HepG2 (cell line): ENCODE results near the gene RPL6. TPM values are rescaled to one million over a fixed set of nuclear protein-coding genes. Genes with fewer than 3 reads are reported as not detected.

ENCODE experiments used
- ATAC-seq: fragments of 200-7000 bp; cut with Tn5 transposase; 3 replicates; pipeline ENCODE4 v1.9.1; 2020; ENCODE audit warnings: mild to moderate bottlenecking, moderate library complexity
- BruUV-seq: library from RNA; stranded (reverse); fragments of 400-500 nt; replicated peaks from 2 replicates; lab custom pipeline; 2021; lab: Mats Ljungman, UMichigan
- CTCF ChIA-PET: fragments of 300-600 bp; formaldehyde crosslinking; extraction: SDS; loops from one replicate; lab custom pipeline; 2021; ENCODE audit warnings: low total read pairs, inconsistent platforms, low intra/inter-chr PET ratio; lab: Yijun Ruan, JAX
- POLR2A ChIA-PET: fragments of 350-600 bp; sonication (Branson Sonifier 250); formaldehyde crosslinking; loops from one replicate; lab custom pipeline; 2020; ENCODE audit warnings: antibody characterized with exemption, inconsistent platforms; lab: Yijun Ruan, JAX
- DNase-seq: peaks from one replicate; pipeline ENCODE4 v3.0.0-alpha.2; 2015; ENCODE audit warnings: low spot score
- FAIRE-seq: peaks from 3 replicates; lab custom pipeline; 2011; peaks lifted over from hg19 to GRCh38; lab: Jason Lieb, UNC
- H2AFZ ChIP-seq: one replicate; pipeline ENCODE4 v1.6.1; 2011; ENCODE audit warnings: low read length, inconsistent platforms
- H3K27ac ChIP-seq: fragments of 300-600 bp; 3 replicates; pipeline ENCODE4 v1.8.0; 2011; ENCODE audit warnings: mixed run types, mild to moderate bottlenecking, mixed read lengths, low read length, inconsistent platforms; ENCODE audit not compliant: insufficient read depth; ENCODE audit errors: extremely low read length
- H3K27me3 ChIP-seq, 2 experiments: fragments of 200-600 bp in 1 of 2; 2 replicates in 1 of 2; 3 replicates in 1 of 2; pipeline versions ENCODE4 v1.6.0 to v1.8.0; 2011; ENCODE audit warnings: low read length in 2 of 2, mild to moderate bottlenecking in 2 of 2, moderate library complexity in 2 of 2, inconsistent platforms in 1 of 2; ENCODE audit not compliant: insufficient read depth in 2 of 2, control insufficient read depth in 1 of 2
- H3K36me3 ChIP-seq, 2 experiments: fragments of 200-600 bp in 1 of 2; replicated peaks in 1 of 2; 2 replicates in 1 of 2; 3 replicates in 1 of 2; pipeline versions ENCODE4 v1.5.1 to v1.8.0; 2011; ENCODE audit warnings: low read length in 2 of 2, inconsistent platforms in 1 of 2; ENCODE audit not compliant: insufficient read depth in 2 of 2, control insufficient read depth in 1 of 2
- H3K4me1 ChIP-seq: 2 replicates; pipeline ENCODE4 v1.5.1; 2012; ENCODE audit warnings: low read length, inconsistent platforms; ENCODE audit not compliant: insufficient read depth
- H3K4me2 ChIP-seq: 2 replicates; pipeline ENCODE4 v1.6.0; 2011; ENCODE audit warnings: low read depth, low read length, inconsistent platforms
- H3K4me3 ChIP-seq, 3 experiments: fragments of 200-600 bp in 1 of 3; sonication (generic), shearing (Covaris generic) in 1 of 3; replicated peaks in 1 of 3; 2 replicates each; pipeline ENCODE4 v1.5.1; 2011 to 2016; ENCODE audit warnings: low read length in 3 of 3, inconsistent platforms in 2 of 3, low read depth in 2 of 3, mild to moderate bottlenecking in 2 of 3, control low read depth in 1 of 3, mixed read lengths in 1 of 3; ENCODE audit not compliant: insufficient read depth in 1 of 3
- H3K79me2 ChIP-seq: one replicate; pipeline ENCODE4 v1.6.1; 2011; ENCODE audit warnings: low read length, inconsistent platforms; ENCODE audit not compliant: insufficient read depth
- H3K9ac ChIP-seq: 2 replicates; pipeline ENCODE4 v1.6.0; 2011; ENCODE audit warnings: mild to moderate bottlenecking, low read depth, low read length, inconsistent platforms; ENCODE audit not compliant: insufficient read depth
- H3K9me3 ChIP-seq: 2 replicates; pipeline ENCODE4 v1.5.1; 2012; ENCODE audit warnings: mild to moderate bottlenecking, low read length
- H4K20me1 ChIP-seq: 2 replicates; pipeline ENCODE4 v1.6.0; 2011; ENCODE audit warnings: inconsistent platforms, mild to moderate bottlenecking, low read length, moderate library complexity; ENCODE audit not compliant: insufficient read depth
- KDM6A ChIP-seq: IDR thresholded peaks from 2 replicates; pipeline ENCODE4 v1.6.1; 2016; ENCODE audit warnings: low read depth
- SMC3 ChIP-seq: IDR thresholded peaks from 2 replicates; pipeline ENCODE4 v1.6.1; 2011; ENCODE audit warnings: low read length, improper control_type of control experiment
- STAG1 ChIP-seq: sonication (generic); formaldehyde crosslinking; IDR thresholded peaks from 2 replicates; pipeline ENCODE4 v1.4.0; 2020; ENCODE audit warnings: missing genetic modification reagents
- U2AF2 ChIP-seq: fragments of 200-400 bp; formaldehyde crosslinking; IDR thresholded peaks from 2 replicates; pipeline ENCODE4 v1.6.1; 2017; ENCODE audit warnings: low read depth, mild to moderate bottlenecking, low read length
- ZNF276 ChIP-seq: sonication (generic); formaldehyde crosslinking; IDR thresholded peaks from 2 replicates; pipeline ENCODE4 v1.4.0; 2020; ENCODE audit warnings: mild to moderate bottlenecking, low read depth, missing genetic modification reagents
- ZNF772 ChIP-seq: sonication (generic); formaldehyde crosslinking; IDR thresholded peaks from 2 replicates; pipeline ENCODE4 v1.5.0; 2020; ENCODE audit warnings: mild to moderate bottlenecking, missing genetic modification reagents
- WGBS: methylation state at CpG from one replicate; pipeline ENCODE4 v1.1.6; 2017; ENCODE audit warnings: low lambda C conversion rate; 5-methylcytosine and 5-hydroxymethylcytosine counted together
- in situ Hi-C: cut with HindIII; loops from 2 replicates; pipeline ENCODE4 v1.10.0; 2017; ENCODE audit warnings: low pct_unique_long_range_greater_than_20kb; ENCODE audit not compliant: extremely low pct_ligation_motif_present
- intact Hi-C: fragments of 100-400 bp; cut with micrococcal nuclease; formaldehyde crosslinking; loops from one replicate; pipeline ENCODE4 v1.10.0; 2022; ENCODE audit not compliant: unreplicated experiment
- polyA plus RNA-seq, 8 experiments: library from polyadenylated mRNA; depleted of rRNA in 3 of 8; stranded (reverse) in 7 of 8; unstranded in 1 of 8; fragments of >200 nt; fragmentation: Illumina TruSeq in 4 of 8; extraction: Trizol in 4 of 8; gene quantifications; 2 replicates each; pipeline versions ENCODE4 v1.2.1 to v1.2.3, GENCODE V29; 2011 to 2016; ENCODE audit warnings: low read depth in 4 of 8, missing spikeins in 1 of 8, mixed read lengths in 1 of 8; ENCODE audit not compliant: insufficient read depth in 1 of 8
- total RNA-seq, 5 experiments: library from RNA; depleted of rRNA; stranded (reverse); fragments of >200 nt; fragmentation: Illumina TruSeq; extraction: Trizol; gene quantifications; 2 replicates each; pipeline ENCODE4 v1.2.3, GENCODE V29; 2016; ENCODE audit warnings: low read depth in 1 of 5

RPL6 gene
- total and polyA plus RNA-seq, 2 of the 13 experiments (the other 11 are each of a cell fraction or from before 2014, with no cell fraction given), result 1,551 to 1,719 TPM

- no peak for TF ChIP-seq ZNF276 (CRISPR knock-in tag)
- no peak for TF ChIP-seq U2AF2
- TF ChIP-seq ZNF772 (CRISPR knock-in tag), result no peak
- no peak for TF ChIP-seq STAG1 (CRISPR knock-in tag)
Observed at GRCh38 chr12:112370868-112371510, 38.4 kb downstream of the RPL6 start (continued).

- peaks cover 29% of the 10 kb centered on the region for H3K79me2 ChIP-seq
- no peaks in the 10 kb centered on the region for H3K36me3 ChIP-seq
- no peak overlapping the region for H3K4me3 ChIP-seq
- no peak for DNase-seq
- ChIA-PET POLR2A (interaction anchor here (1.2 kb wide), 1 partner anchor 17 kb away, joined by 3 read pairs; no protein-coding TSS in a partner anchor), CTCF (no interaction called here)
- H2AFZ ChIP-seq, result no peak overlapping the region
- intact Hi-C loops, result no loop called here
- H3K9me3 ChIP-seq, result no peaks in the 10 kb centered on the region
- no peak for FAIRE-seq
- peaks cover 37% of the 10 kb centered on the region for H3K4me1 ChIP-seq
- ATAC-seq, result no peak
- H3K27me3 ChIP-seq, result no peaks in the 10 kb centered on the region
- in situ Hi-C loops, result no loop called here
- BruUV-seq, result no TSS peak
- no peak overlapping the region for H3K27ac ChIP-seq
- no peak overlapping the region for H3K4me2 ChIP-seq
- WGBS, result 60% methylated on average over 1 of the region's 1 CpG
- TF ChIP-seq SMC3, result no peak
- no peak for TF ChIP-seq KDM6A (CRISPR knock-in tag)
- no peak overlapping the region for H3K9ac ChIP-seq
- peaks cover 9% of the 10 kb centered on the region; the same call in 1 of the 2 replicates for H4K20me1 ChIP-seq
Observed at GRCh38 chr12:112370199-112370598, 39.2 kb downstream of the RPL6 start.
